ENCODE measurements around the gene SMARCC2. TPM values are rescaled to one million over a fixed set of nuclear protein-coding genes. Genes with fewer than 3 reads are reported as not detected.

SMARCC2 gene
- total RNA-seq, 2 experiments from 2014 or later: 133 to 137 TPM

DNA sequence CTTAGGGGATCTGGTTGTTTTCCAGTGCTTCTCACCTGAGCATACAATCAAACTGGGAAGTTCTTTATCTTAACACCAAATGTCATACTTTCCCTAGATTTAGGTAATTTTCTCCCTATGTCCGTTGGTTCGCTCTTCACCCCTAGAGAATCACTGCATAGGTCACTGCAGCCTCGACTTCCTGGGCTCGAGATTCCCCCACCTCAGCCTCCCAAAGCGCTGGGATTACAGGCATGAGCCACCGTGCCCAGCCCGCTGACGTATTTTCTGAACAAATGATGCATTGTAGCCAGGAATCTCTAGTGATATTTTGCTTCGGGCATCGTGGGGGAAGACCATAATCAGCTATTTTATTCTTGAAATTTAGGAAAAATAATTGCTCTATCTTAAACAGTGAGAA is 74.0 kb downstream of the SMARCC2 start:
- no peak for DNase-seq
- ChIA-PET POLR2A (interaction anchor here (0.8 to 6.3 kb wide), 8 partner anchors 10 to 223 kb away, joined by 3 to 226 read pairs (median 22); partner anchors contain the start of genes ESYT1, IL23A, MYL6 and PA2G4), CTCF (interaction anchor here (1.0 to 5.6 kb wide), 7 partner anchors 11 to 376 kb away, joined by 3 to 66 read pairs (median 4); partner anchors contain the start of genes ERBB3, ESYT1, PA2G4 and RAB5B)
- H3K4me3 Mint-ChIP-seq: peak overlapping the region; percentile 99
- H3K27ac Mint-ChIP-seq: peak overlapping the region; percentile 99
- no peaks in the 10 kb centered on the region for H3K27me3 Mint-ChIP-seq
- peaks cover 41% of the 10 kb centered on the region for H3K4me1 Mint-ChIP-seq
- H3K9me3 Mint-ChIP-seq: no peaks in the 10 kb centered on the region
- H3K36me3 Mint-ChIP-seq (ENCODE audit: low read depth): peaks cover 60% of the 10 kb centered on the region

GRCh38 chr12:56114084-56114483 is 75.2 kb downstream of the SMARCC2 start:
- POLR2A ChIA-PET: interaction anchor here (1.3 to 5.7 kb wide), 3 partner anchors 9 to 11 kb away, joined by 3 to 226 read pairs (median 12); partner anchors contain the start of gene PA2G4
- CTCF ChIA-PET: no interaction called here
- no peaks in the 10 kb centered on the region for H3K9me3 Mint-ChIP-seq
- DNase-seq: no peak
- H3K4me3 Mint-ChIP-seq: no peak overlapping the region
- peak overlapping the region; percentile 69 for H3K27ac Mint-ChIP-seq
- peaks cover 69% of the 10 kb centered on the region for H3K36me3 Mint-ChIP-seq (ENCODE audit: low read depth)
- H3K27me3 Mint-ChIP-seq: no peaks in the 10 kb centered on the region
- peaks cover 35% of the 10 kb centered on the region for H3K4me1 Mint-ChIP-seq

Other genes with a start within 250 kb of the SMARCC2 start
- under 1 TPM; 0.33 to 0.60 TPM for gene PMEL, start 223.4 kb downstream of the SMARCC2 start, total RNA-seq
- 10 to 100 TPM; 88.9 to 98.9 TPM for gene CDK2, start 222.7 kb downstream of the SMARCC2 start, total RNA-seq
- 10 to 100 TPM; 70.1 to 71.5 TPM for gene RAB5B, start 215.4 kb downstream of the SMARCC2 start, total RNA-seq
- gene SUOX, start 192.2 kb downstream of the SMARCC2 start, total RNA-seq: 1 to 10 TPM; 4.2 to 5.3 TPM
- 10 to 100 TPM; 17.6 to 19.4 TPM for gene IKZF4, start 168.4 kb downstream of the SMARCC2 start, total RNA-seq
- gene RPS26, start 147.6 kb downstream of the SMARCC2 start, total RNA-seq: 10 to 100 TPM; 30.4 to 35.0 TPM
- 1 to 10 TPM; 2.3 to 2.5 TPM for gene ERBB3, start 109.3 kb downstream of the SMARCC2 start, total RNA-seq
- 100 to 1,000 TPM; 242 to 243 TPM for gene PA2G4, start 84.9 kb downstream of the SMARCC2 start, total RNA-seq
- 1,000 to 10,000 TPM; 3,981 to 4,002 TPM for gene RPL41, start 72.8 kb downstream of the SMARCC2 start, total RNA-seq
- 10 to 100 TPM in 1 of 2 experiments, 1 to 10 TPM in 1; 8.0 to 10.3 TPM for gene ZC3H10, start 71.2 kb downstream of the SMARCC2 start, total RNA-seq
- gene ESYT1, start 61.2 kb downstream of the SMARCC2 start, total RNA-seq: 100 to 1,000 TPM; 266 to 279 TPM
- 10 to 100 TPM; 60.4 to 63.2 TPM for gene MYL6B, start 36.9 kb downstream of the SMARCC2 start, total RNA-seq
- 1,000 to 10,000 TPM; 1,594 to 1,602 TPM for gene MYL6, start 31.1 kb downstream of the SMARCC2 start, total RNA-seq
- gene RNF41, start 32.4 kb upstream of the SMARCC2 start, total RNA-seq: 10 to 100 TPM; 33.8 to 35.2 TPM
- gene NABP2, start 34.9 kb upstream of the SMARCC2 start, total RNA-seq: 10 to 100 TPM; 49.6 to 52.3 TPM
- 1 to 10 TPM in 1 of 2 experiments, under 1 TPM in 1; 0.80 to 1.2 TPM for gene SLC39A5, start 40.6 kb upstream of the SMARCC2 start, total RNA-seq
- 10 to 100 TPM; 46.4 to 50.1 TPM for gene ANKRD52, start 68.9 kb upstream of the SMARCC2 start, total RNA-seq
- gene COQ10A, start 77.5 kb upstream of the SMARCC2 start, total RNA-seq: 10 to 100 TPM; 12.8 to 16.7 TPM
- gene CS, start 110.8 kb upstream of the SMARCC2 start, total RNA-seq: 100 to 1,000 TPM; 188 to 193 TPM
- 10 to 100 TPM; 95.0 to 99.3 TPM for gene CNPY2, start 126.5 kb upstream of the SMARCC2 start, total RNA-seq
- 10 to 100 TPM; 61.3 to 64.2 TPM for gene PAN2, start 144.5 kb upstream of the SMARCC2 start, total RNA-seq
- 10 to 100 TPM; 11.0 to 11.7 TPM for gene IL23A, start 149.4 kb upstream of the SMARCC2 start, total RNA-seq
- gene STAT2, start 170.6 kb upstream of the SMARCC2 start, total RNA-seq: 100 to 1,000 TPM; 298 to 304 TPM
- not detected for gene APOF, start 173.4 kb upstream of the SMARCC2 start, total RNA-seq